Measurements from ENCODE around the gene PLA2G4B.

The PLA2G4B gene

GRCh38 chr15:41881550-41881919, 42.9 kb downstream of the PLA2G4B start:
- FAIRE-seq (no peak), DNase-seq (ENCODE audit: insufficient read length, low spot score) (no peak)
- TF ChIP-seq, protein P1, sequence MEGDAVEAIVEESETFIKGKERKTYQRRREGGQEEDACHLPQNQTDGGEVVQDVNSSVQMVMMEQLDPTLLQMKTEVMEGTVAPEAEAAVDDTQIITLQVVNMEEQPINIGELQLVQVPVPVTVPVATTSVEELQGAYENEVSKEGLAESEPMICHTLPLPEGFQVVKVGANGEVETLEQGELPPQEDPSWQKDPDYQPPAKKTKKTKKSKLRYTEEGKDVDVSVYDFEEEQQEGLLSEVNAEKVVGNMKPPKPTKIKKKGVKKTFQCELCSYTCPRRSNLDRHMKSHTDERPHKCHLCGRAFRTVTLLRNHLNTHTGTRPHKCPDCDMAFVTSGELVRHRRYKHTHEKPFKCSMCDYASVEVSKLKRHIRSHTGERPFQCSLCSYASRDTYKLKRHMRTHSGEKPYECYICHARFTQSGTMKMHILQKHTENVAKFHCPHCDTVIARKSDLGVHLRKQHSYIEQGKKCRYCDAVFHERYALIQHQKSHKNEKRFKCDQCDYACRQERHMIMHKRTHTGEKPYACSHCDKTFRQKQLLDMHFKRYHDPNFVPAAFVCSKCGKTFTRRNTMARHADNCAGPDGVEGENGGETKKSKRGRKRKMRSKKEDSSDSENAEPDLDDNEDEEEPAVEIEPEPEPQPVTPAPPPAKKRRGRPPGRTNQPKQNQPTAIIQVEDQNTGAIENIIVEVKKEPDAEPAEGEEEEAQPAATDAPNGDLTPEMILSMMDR (IDR thresholded peaks at IDR 0.05; ENCODE audit: insufficient read depth, missing control alignments), result no peak

DNA sequence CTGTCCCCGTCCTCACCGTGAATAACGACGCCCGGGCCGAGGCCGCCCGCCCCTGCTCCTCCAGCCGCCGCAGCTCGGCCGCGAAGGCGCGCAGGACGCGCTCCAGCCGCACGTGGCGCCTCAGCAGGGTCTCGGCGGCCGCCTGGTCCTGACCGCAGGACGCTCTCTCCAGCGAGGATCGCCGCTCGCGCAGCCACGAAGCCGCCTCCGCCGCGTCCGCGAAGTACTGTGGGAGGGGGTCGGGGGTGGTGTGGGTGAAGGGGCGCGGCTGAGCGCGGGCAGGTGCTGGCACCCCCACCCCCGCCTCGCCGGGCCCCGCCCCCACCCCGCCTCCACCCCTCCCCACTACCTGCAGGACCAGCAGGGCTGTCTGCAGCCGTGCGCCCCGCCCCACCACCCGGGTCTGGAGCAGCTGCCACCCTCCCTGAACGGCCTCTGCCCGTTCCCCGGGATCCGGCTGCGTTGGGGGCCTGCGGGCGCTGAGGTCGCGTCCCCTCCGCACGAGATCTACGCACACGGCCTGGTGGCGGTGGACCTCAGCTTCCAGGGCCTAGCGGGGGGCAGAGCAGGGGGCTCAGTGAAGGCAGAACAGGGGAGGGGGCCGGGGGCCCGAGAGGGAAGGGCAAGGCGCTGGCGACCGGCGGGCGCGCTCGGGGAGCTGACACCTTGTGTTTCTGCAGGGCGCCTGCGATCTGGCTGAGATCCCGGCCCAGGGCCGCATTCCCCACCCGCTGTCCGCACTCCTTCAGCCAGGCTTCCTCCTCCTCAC, 43.5 kb downstream of the PLA2G4B start:
- no peak for DNase-seq (ENCODE audit: insufficient read length, low spot score)

GRCh38 chr15:41882689-41883483, 44.2 kb downstream of the PLA2G4B start:
- FAIRE-seq (no peak), DNase-seq (ENCODE audit: insufficient read length, low spot score) (no peak)
- TF ChIP-seq, protein P1 (IDR thresholded peaks at IDR 0.05; ENCODE audit: insufficient read depth, missing control alignments), result no peak

More for the DNA sequence above, 43.5 kb downstream of the PLA2G4B start:
- no peak for FAIRE-seq
- TF ChIP-seq, protein P1 (IDR thresholded peaks at IDR 0.05; ENCODE audit: insufficient read depth, missing control alignments), result no peak

DNA sequence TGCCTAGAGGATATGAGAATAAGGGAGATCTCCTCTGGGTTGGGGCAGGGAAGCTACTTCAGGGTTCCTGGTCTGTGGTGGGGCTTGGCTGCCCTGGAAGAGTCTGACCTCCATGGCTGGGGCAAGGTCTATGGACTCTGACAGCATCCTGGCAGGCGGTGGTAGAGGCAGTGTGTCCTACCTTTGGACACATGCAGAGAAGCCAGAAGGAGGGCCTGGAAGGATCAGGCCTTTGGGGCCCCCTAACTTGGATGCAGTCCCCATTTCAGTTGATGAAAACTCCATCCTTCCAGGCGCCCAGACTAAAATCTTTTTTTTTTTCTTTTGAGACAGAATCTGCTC, 44.8 kb downstream of the PLA2G4B start:
- FAIRE-seq, result no peak

DNA sequence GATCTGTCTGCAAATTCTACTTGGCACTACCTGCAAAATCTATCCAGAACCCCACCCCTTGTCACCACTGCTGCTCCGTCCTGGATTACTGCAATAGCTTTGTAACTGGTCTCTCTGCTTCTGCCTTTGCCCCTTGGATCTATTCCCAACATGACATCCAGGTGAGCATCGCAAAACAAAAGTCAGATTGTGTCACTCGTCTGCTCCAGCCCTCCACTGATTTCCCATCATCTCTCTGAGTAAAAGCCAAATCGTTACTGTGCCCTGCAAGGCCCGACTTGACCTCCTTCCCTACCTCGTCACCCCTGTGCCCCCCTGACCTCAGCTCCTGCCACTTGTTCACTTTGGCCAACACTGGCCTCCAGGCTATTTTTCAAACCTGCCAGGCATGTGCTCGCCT, 45.8 kb downstream of the PLA2G4B start:
- DNase-seq (ENCODE audit: insufficient read length, low spot score) (no peak), FAIRE-seq (no peak)
- TF ChIP-seq, protein P1 (IDR thresholded peaks at IDR 0.05; ENCODE audit: insufficient read depth, missing control alignments), result no peak

More for the DNA sequence above, 44.8 kb downstream of the PLA2G4B start:
- no peak for DNase-seq (ENCODE audit: insufficient read length, low spot score)
- TF ChIP-seq, protein P1 (IDR thresholded peaks at IDR 0.05; ENCODE audit: insufficient read depth, missing control alignments), result no peak

- no peak for DNase-seq (ENCODE audit: insufficient read length, low spot score)
- no peak for FAIRE-seq
- TF ChIP-seq, protein P1 (IDR thresholded peaks at IDR 0.05; ENCODE audit: insufficient read depth, missing control alignments), result no peak
Observed at GRCh38 chr15:41885321-41885720, 46.7 kb downstream of the PLA2G4B start.

DNA sequence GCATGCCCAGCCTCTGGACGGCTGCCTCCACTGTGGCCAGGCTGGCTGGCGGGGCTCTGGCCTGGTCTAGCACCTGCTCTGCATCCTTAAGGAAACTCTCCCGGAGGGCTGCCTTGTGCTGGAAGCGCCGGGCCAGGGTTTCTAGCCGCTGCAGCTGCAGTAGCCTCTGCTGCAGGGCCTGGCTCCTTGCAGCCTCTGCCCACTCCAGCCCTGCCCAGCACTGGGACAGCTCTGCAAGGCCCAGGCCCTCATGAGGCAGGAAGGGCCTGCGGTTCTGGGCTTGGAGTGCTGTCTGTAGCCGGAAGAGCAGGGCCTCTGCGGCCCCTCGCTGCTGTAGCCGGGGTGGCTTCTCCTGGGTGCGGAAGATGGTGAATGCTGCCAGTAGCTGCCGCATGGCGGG, 47.2 kb downstream of the PLA2G4B start:
- FAIRE-seq (no peak), DNase-seq (ENCODE audit: insufficient read length, low spot score) (no peak)
- TF ChIP-seq, protein P1 (IDR thresholded peaks at IDR 0.05; ENCODE audit: insufficient read depth, missing control alignments), result no peak
